SK-N-SH (cell line): ENCODE results near the gene ZC3H7B. TPM values are rescaled to one million over a fixed set of nuclear protein-coding genes. Genes with fewer than 3 reads are reported as not detected.

ENCODE experiments used
- CTCF ChIA-PET: fragments of 300-600, 350-600 bp; formaldehyde crosslinking; extraction: SDS; loops from one replicate; lab custom pipeline; 2021; lab: Yijun Ruan, JAX
- POLR2A ChIA-PET: fragments of 350-600 bp; sonication (Branson Sonifier 250); formaldehyde crosslinking; extraction: SDS; loops from one replicate; lab custom pipeline; 2020; ENCODE audit warnings: antibody characterized with exemption, inconsistent platforms; lab: Yijun Ruan, JAX
- DNase-seq: peaks from one replicate; pipeline ENCODE4 v3.0.0; 2012
- H2AFZ ChIP-seq: fragments of 200-600 bp; sonication (generic); 2 replicates; pipeline ENCODE4 v1.8.1; 2016; ENCODE audit warnings: antibody characterized with exemption, mild to moderate bottlenecking, low read depth
- H3F3A ChIP-seq: fragments of 200-600 bp; sonication (generic); replicated peaks from 2 replicates; pipeline ENCODE3; 2016; ENCODE audit warnings: antibody characterized with exemption, mild to moderate bottlenecking; ENCODE audit not compliant: insufficient read depth
- H3K27ac ChIP-seq, 2 experiments: fragments of 200-500 bp in 1 of 2; fragments of 200-600 bp in 1 of 2; sonication (Bioruptor generic) in 1 of 2; sonication (generic), shearing (Covaris generic) in 1 of 2; 2 replicates each; pipeline versions ENCODE4 v1.5.1 to v1.6.1; 2014 to 2016; ENCODE audit warnings: low read depth in 2 of 2, inconsistent platforms in 1 of 2, low read length in 1 of 2, mild to moderate bottlenecking in 1 of 2, mixed read lengths in 1 of 2
- H3K27me3 ChIP-seq: fragments of 200-600 bp; sonication (generic), shearing (Covaris generic); 2 replicates; pipeline ENCODE4 v1.6.1; 2016; ENCODE audit warnings: mixed run types; ENCODE audit not compliant: insufficient read depth
- H3K36me3 ChIP-seq, 2 experiments: fragments of 200-500 bp in 1 of 2; fragments of 200-600 bp in 1 of 2; sonication (Bioruptor generic) in 1 of 2; sonication (generic) in 1 of 2; replicated peaks in 1 of 2; 2 replicates each; pipeline versions ENCODE3 to v1.5.1; 2014 to 2016; ENCODE audit warnings: low read length in 1 of 2, mild to moderate bottlenecking in 1 of 2; ENCODE audit not compliant: insufficient read depth in 2 of 2, control insufficient read depth in 1 of 2
- H3K4me1 ChIP-seq, 2 experiments: fragments of 200-500 bp in 1 of 2; fragments of 200-600 bp in 1 of 2; sonication (Bioruptor generic) in 1 of 2; sonication (generic), shearing (Covaris generic) in 1 of 2; 2 replicates each; pipeline versions ENCODE4 v1.5.1 to v1.6.1; 2014 to 2016; ENCODE audit warnings: low read depth in 1 of 2, low read length in 1 of 2, mixed run types in 1 of 2; ENCODE audit not compliant: insufficient read depth in 2 of 2, control insufficient read depth in 1 of 2
- H3K4me2 ChIP-seq: fragments of 200-600 bp; sonication (generic), shearing (Covaris generic); 2 replicates; pipeline ENCODE4 v1.6.1; 2017; ENCODE audit warnings: mixed run types
- H3K4me3 ChIP-seq, 2 experiments: fragments of 200-500 bp in 1 of 2; fragments of 200-600 bp in 1 of 2; sonication (Bioruptor generic) in 1 of 2; sonication (generic), shearing (Covaris generic) in 1 of 2; 2 replicates each; pipeline versions ENCODE4 v1.5.1 to v1.8.1; 2014 to 2016; ENCODE audit warnings: low read depth in 2 of 2, inconsistent platforms in 1 of 2, low read length in 1 of 2, mild to moderate bottlenecking in 1 of 2, mixed read lengths in 1 of 2, moderate library complexity in 1 of 2
- H3K79me2 ChIP-seq: fragments of 200-600 bp; sonication (generic); 2 replicates; pipeline ENCODE4 v1.8.1; 2017; ENCODE audit warnings: mild to moderate bottlenecking; ENCODE audit not compliant: insufficient read depth
- H3K9ac ChIP-seq: fragments of 200-600 bp; sonication (generic); 2 replicates; pipeline ENCODE4 v1.6.1; 2017; ENCODE audit warnings: mixed run types
- H3K9me2 ChIP-seq: fragments of 200-600 bp; sonication (generic); 2 replicates; pipeline ENCODE4 v1.6.1; 2017; ENCODE audit warnings: mixed run types
- H3K9me3 ChIP-seq: fragments of 200-600 bp; sonication (generic); 2 replicates; pipeline ENCODE4 v1.6.1; 2017; ENCODE audit warnings: mixed run types, mild to moderate bottlenecking, moderate library complexity
- H4K20me1 ChIP-seq: fragments of 200-600 bp; sonication (generic); 2 replicates; pipeline ENCODE4 v1.6.1; 2017; ENCODE audit warnings: mild to moderate bottlenecking, mixed run types; ENCODE audit not compliant: insufficient read depth
- CHD2 ChIP-seq: fragments of 150-350 bp; IDR thresholded peaks from 2 replicates; pipeline ENCODE4 v1.6.1; 2018; ENCODE audit warnings: low read length; ENCODE audit not compliant: partially characterized antibody
- CTCF ChIP-seq: fragments of 200-600 bp; sonication (generic); IDR thresholded peaks from 2 replicates; pipeline ENCODE4 v1.6.1; 2017; ENCODE audit warnings: antibody characterized with exemption, mild to moderate bottlenecking, moderate library complexity
- EP300 ChIP-seq, 2 experiments: IDR thresholded peaks; 2 replicates each; pipeline versions ENCODE4 v1.4.0 to v1.6.1; 2012; ENCODE audit warnings: borderline replicate concordance in 1 of 2, low read depth in 1 of 2, low read length in 1 of 2
- FOXJ3 ChIP-seq: sonication (generic); formaldehyde crosslinking; IDR thresholded peaks from 2 replicates; pipeline ENCODE4 v1.5.1; 2020; ENCODE audit warnings: mild to moderate bottlenecking, missing genetic modification reagents
- GABPA ChIP-seq: IDR thresholded peaks from 2 replicates; pipeline ENCODE4 v1.4.0; 2012; ENCODE audit warnings: low read depth, mild to moderate bottlenecking
- IRF3 ChIP-seq: fragments of 150-350 bp; IDR thresholded peaks from 2 replicates; pipeline ENCODE4 v1.6.1; 2016; ENCODE audit warnings: mild to moderate bottlenecking, low read depth, low read length
- MEF2A ChIP-seq: IDR thresholded peaks from 2 replicates; pipeline ENCODE4 v1.4.0; 2012; ENCODE audit warnings: low read depth, borderline replicate concordance
- NRF1 ChIP-seq: IDR thresholded peaks from 2 replicates; pipeline ENCODE4 v1.6.1; 2012; ENCODE audit warnings: low read depth, mild to moderate bottlenecking, low read length
- RXRA ChIP-seq: IDR thresholded peaks from 2 replicates; pipeline ENCODE4 v1.4.0; 2012; ENCODE audit warnings: low read depth, mild to moderate bottlenecking, borderline replicate concordance
- SMC3 ChIP-seq: IDR thresholded peaks from 2 replicates; pipeline ENCODE4 v1.6.1; 2012; ENCODE audit warnings: low read depth, low read length, improper control_type of control experiment
- TAF1 ChIP-seq: IDR thresholded peaks from 2 replicates; pipeline ENCODE4 v1.6.1; 2012; ENCODE audit warnings: low read depth, mild to moderate bottlenecking, low read length, moderate library complexity, borderline replicate concordance
- WGBS: methylation state at CpG from one replicate; pipeline ENCODE4 v1.1.6; 2017; ENCODE audit warnings: low lambda C conversion rate; 5-methylcytosine and 5-hydroxymethylcytosine counted together
- polyA plus RNA-seq, 3 experiments: library from polyadenylated mRNA; depleted of rRNA; stranded (reverse); fragments of >200 nt; gene quantifications; 2 replicates each; pipeline ENCODE4 v1.2.3, GENCODE V29; 2012

Gene ZC3H7B
- polyA plus RNA-seq, 1 of the 3 experiments (the other 2 are of a cell fraction): 27.1 TPM

GRCh38 chr22:41280854-41281253 lies 20.5 kb upstream of the ZC3H7B start:
- Histone ChIP-seq H3K36me3 (peaks cover 8 to 19% of the 10 kb centered on the region in 2 experiments), H3K27ac (no peak overlapping the region), H2AFZ (no peak overlapping the region), H4K20me1 (no peaks in the 10 kb centered on the region), H3K4me2 (no peak overlapping the region), H3F3A (no peaks in the 10 kb centered on the region), H3K9me3 (no peaks in the 10 kb centered on the region), H3K4me3 (no peak overlapping the region), H3K9ac (no peak overlapping the region), H3K79me2 (peaks cover 74% of the 10 kb centered on the region), H3K27me3 (no peaks in the 10 kb centered on the region), H3K9me2 (no peaks in the 10 kb centered on the region), H3K4me1 (no peaks in the 10 kb centered on the region; a peak in 1 of 4 replicates)
- DNase-seq: no peak
- ChIA-PET POLR2A (no interaction called here), CTCF (no interaction called here)
- WGBS: 100% methylated on average over 1 of the region's 2 CpGs
- TF ChIP-seq IRF3: no peak
- no peak for TF ChIP-seq CHD2
- TF ChIP-seq CTCF: no peak
- TF ChIP-seq GABPA: no peak
- no peak for TF ChIP-seq SMC3
- TF ChIP-seq FOXJ3 (CRISPR knock-in tag): no peak
- TF ChIP-seq RXRA: no peak
- no peak for TF ChIP-seq NRF1
- TF ChIP-seq EP300 (IDR thresholded peaks at IDR 0.05; ENCODE audit: borderline replicate concordance in 1 of 2, low read depth in 1 of 2, low read length in 1 of 2): no peak
- TF ChIP-seq TAF1: no peak

GRCh38 chr22:41284465-41284864 lies 16.9 kb upstream of the ZC3H7B start:
- TF ChIP-seq MEF2A (no peak), CTCF (no peak)
- 0 out of 2 replicates have a peak overlapping the region, but pooled peaks have one; percentile 85 for H3K9ac ChIP-seq
- POLR2A ChIA-PET: no interaction called here

More at GRCh38 chr22:41284465-41284864, 16.9 kb upstream of the ZC3H7B start:
- DNase-seq: no peak
- peaks cover 3 to 10% of the 10 kb centered on the region in 2 experiments for H3K36me3 ChIP-seq
- 80% methylated on average over 9 of the region's 10 CpGs for WGBS
- peak overlapping the region in 1 of 2 experiments; percentile 75; a peak in 1 of 4 replicates for H3K27ac ChIP-seq
- H3K4me2 ChIP-seq: peak overlapping the region; percentile 76
- peaks cover 4 to 5% of the 10 kb centered on the region in 2 experiments; a peak in 2 of 4 replicates for H3K4me1 ChIP-seq
- H3F3A ChIP-seq: peaks cover 9% of the 10 kb centered on the region
- peaks cover 60% of the 10 kb centered on the region for H3K79me2 ChIP-seq
- no peaks in the 10 kb centered on the region for H4K20me1 ChIP-seq
- H2AFZ ChIP-seq: no peak overlapping the region
- H3K9me3 ChIP-seq: no peaks in the 10 kb centered on the region
- no peaks in the 10 kb centered on the region for H3K27me3 ChIP-seq
- no peaks in the 10 kb centered on the region for H3K9me2 ChIP-seq
- CTCF ChIA-PET: interaction anchor here (0.7 kb wide), 1 partner anchor 32 kb away, joined by 3 read pairs; no protein-coding TSS in a partner anchor
- peak overlapping the region; percentile 63 to 70; a peak in 2 of 4 replicates for H3K4me3 ChIP-seq
